ENCODE data around the gene POU2F3. TPM values are rescaled to one million over a fixed set of nuclear protein-coding genes. Genes with fewer than 3 reads are reported as not detected.

The POU2F3 gene
- total and polyA plus RNA-seq, 2 of the 8 experiments (the other 6 are each of a cell fraction or from before 2014, with no cell fraction given) = 1.0 to 2.1 TPM

DNA sequence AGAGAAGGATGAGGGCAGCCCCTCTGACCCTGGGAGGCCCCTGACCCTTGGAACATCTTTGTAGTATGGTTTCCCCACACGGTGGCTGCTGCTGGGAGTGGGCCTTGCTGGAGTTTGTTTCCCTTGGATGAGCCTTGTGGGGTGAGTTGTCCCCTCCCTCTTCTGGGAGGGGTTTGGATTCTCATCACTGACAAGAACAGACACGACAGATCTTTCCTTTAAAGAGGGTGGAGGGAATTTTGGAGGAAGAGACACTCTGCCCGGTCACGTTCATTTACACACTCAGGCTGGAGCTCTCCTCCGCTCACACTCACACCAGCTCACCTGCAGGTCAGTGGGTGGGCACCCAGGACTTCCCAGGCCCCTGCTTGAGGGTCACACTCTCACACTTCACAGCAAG lies 31.7 kb downstream of the POU2F3 start (continued):
- TF ChIP-seq SAP30 (IDR thresholded peaks at IDR 0.05; ENCODE audit: insufficient read depth, insufficient replicate concordance, low read length) (no peak), TAF1 (IDR thresholded peaks at IDR 0.05; ENCODE audit: low read depth, low read length) (no peak), YY1 (IDR thresholded peaks at IDR 0.05; ENCODE audit: low read depth, low read length) (no peak), USF2 (IDR thresholded peaks at IDR 0.05; ENCODE audit: low read length) (no peak)
